Fibroblast of the aortic adventitia (primary cell): ENCODE data around the gene AUTS2. TPM values are rescaled to one million over a fixed set of nuclear protein-coding genes. Genes with fewer than 3 reads are reported as not detected.

Source experiments
- DNase-seq: peaks from one replicate; pipeline ENCODE4 v3.0.0-alpha.2; 2010; ENCODE audit warnings: low read depth
- H3K4me3 ChIP-seq: 2 replicates; pipeline ENCODE4 v1.5.1; 2011; ENCODE audit warnings: low read depth, mild to moderate bottlenecking, control low read depth, low read length, moderate library complexity
- CTCF ChIP-seq: IDR thresholded peaks from 2 replicates; pipeline ENCODE4 v1.5.1; 2011; ENCODE audit warnings: mild to moderate bottlenecking, low read length, control low read depth, inconsistent platforms; ENCODE audit not compliant: insufficient read depth
- total RNA-seq: library from RNA; depleted of rRNA; stranded (reverse); fragments of >200 nt; gene quantifications from 2 replicates; pipeline ENCODE4 v1.2.3, GENCODE V29; 2012; ENCODE audit warnings: low replicate concordance

AUTS2 gene
- total RNA-seq, 1 donor: 10.7 TPM

GRCh38 chr7:69677881-69678493 is 79.7 kb downstream of the AUTS2 start:
- no peak for TF ChIP-seq CTCF
- H3K4me3 ChIP-seq: no peak overlapping the region
- DNase-seq: no peak

- no peak for TF ChIP-seq CTCF
Measured at GRCh38 chr7:69678494-69679187, 80.4 kb downstream of the AUTS2 start.

GRCh38 chr7:69681181-69681580 is 82.9 kb downstream of the AUTS2 start:
- DNase-seq: no peak
- no peak overlapping the region for H3K4me3 ChIP-seq
- TF ChIP-seq CTCF: no peak

More at GRCh38 chr7:69678494-69679187, 80.4 kb downstream of the AUTS2 start:
- H3K4me3 ChIP-seq: no peak overlapping the region
- no peak for DNase-seq

- no peak for DNase-seq
Measured at GRCh38 chr7:69682518-69682917, 84.2 kb downstream of the AUTS2 start.

GRCh38 chr7:69683002-69683401 is 84.7 kb downstream of the AUTS2 start:
- no peak for TF ChIP-seq CTCF
- no peak overlapping the region for H3K4me3 ChIP-seq
- no peak for DNase-seq

More at GRCh38 chr7:69682518-69682917, 84.2 kb downstream of the AUTS2 start:
- H3K4me3 ChIP-seq: no peak overlapping the region
- TF ChIP-seq CTCF: no peak

DNA sequence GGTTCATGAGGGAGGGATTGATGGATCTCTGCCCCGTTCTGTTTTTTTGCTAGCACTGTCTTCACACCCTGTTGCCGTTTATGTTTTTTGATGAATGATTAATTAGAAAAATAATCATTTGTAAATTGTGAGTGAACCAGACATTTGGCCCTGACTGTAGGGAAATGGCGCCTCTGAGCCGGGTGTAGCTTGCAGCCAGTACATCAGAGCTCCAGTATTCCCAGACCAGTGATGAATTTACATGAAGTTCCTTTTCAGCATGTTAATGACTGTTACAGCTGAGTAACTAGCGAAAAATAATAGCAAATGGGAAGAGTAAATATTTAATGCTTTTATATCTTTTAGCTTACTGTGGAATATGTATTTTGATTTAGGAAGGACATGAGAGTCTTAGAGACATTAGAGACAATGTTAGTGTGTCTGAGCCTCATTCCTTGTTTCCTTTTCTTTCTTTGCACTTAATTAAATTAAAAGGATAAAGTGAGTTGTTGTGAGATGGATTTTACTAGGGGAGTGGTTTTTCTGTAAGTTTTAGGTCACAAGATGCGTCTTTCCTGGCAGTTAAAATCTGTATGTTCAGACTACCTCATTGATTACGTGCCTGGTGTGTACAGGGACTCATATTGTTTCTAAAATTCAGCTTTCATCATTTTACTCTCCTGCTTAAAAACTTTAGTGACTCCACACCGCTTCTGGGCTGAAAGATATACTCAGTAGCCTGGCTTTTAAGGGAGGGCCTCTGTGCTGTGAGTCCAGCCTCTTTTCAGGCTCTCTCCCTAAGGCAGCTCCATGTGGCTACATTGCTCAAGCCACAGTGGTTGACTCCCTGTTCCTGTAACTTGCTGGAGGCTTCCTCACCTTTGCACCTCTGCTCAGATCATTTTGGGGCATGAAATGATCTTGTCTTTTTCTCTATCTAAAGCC is 86.4 kb downstream of the AUTS2 start:
- no peak for TF ChIP-seq CTCF
- H3K4me3 ChIP-seq: no peak overlapping the region
- no peak for DNase-seq
